HepG2 (cell line): ENCODE data around the gene NOTCH2.

ENCODE experiments used
- CTCF ChIP-seq: sonication (generic); formaldehyde crosslinking; IDR thresholded peaks from 2 replicates; pipeline ENCODE4 v1.5.0; 2020; ENCODE audit warnings: mild to moderate bottlenecking, missing genetic modification reagents, moderate library complexity
- FOSL2 ChIP-seq: sonication (generic); formaldehyde crosslinking; IDR thresholded peaks from 2 replicates; pipeline ENCODE4 v1.4.0; 2020; ENCODE audit warnings: missing genetic modification reagents
- SMAD1 ChIP-seq: sonication (generic); formaldehyde crosslinking; IDR thresholded peaks from 2 replicates; pipeline ENCODE4 v1.4.0; 2020; ENCODE audit warnings: missing genetic modification reagents, low read depth, mild to moderate bottlenecking, borderline replicate concordance
- TAF1 ChIP-seq: sonication (generic); formaldehyde crosslinking; IDR thresholded peaks from 2 replicates; pipeline ENCODE4 v1.4.0; 2020; ENCODE audit warnings: missing genetic modification reagents
- ZNF766 ChIP-seq: sonication (generic); formaldehyde crosslinking; IDR thresholded peaks from 2 replicates; pipeline ENCODE4 v1.5.0; 2020; ENCODE audit warnings: missing genetic modification reagents, borderline replicate concordance
- TF ChIP-seq, protein P1 (sequence below): sonication (generic); formaldehyde crosslinking; conservative IDR thresholded peaks from 2 replicates; pipeline ENCODE4 v1.8.0; 2022; ENCODE audit warnings: mild to moderate bottlenecking, moderate library complexity, missing genetic modification reagents

DNA sequence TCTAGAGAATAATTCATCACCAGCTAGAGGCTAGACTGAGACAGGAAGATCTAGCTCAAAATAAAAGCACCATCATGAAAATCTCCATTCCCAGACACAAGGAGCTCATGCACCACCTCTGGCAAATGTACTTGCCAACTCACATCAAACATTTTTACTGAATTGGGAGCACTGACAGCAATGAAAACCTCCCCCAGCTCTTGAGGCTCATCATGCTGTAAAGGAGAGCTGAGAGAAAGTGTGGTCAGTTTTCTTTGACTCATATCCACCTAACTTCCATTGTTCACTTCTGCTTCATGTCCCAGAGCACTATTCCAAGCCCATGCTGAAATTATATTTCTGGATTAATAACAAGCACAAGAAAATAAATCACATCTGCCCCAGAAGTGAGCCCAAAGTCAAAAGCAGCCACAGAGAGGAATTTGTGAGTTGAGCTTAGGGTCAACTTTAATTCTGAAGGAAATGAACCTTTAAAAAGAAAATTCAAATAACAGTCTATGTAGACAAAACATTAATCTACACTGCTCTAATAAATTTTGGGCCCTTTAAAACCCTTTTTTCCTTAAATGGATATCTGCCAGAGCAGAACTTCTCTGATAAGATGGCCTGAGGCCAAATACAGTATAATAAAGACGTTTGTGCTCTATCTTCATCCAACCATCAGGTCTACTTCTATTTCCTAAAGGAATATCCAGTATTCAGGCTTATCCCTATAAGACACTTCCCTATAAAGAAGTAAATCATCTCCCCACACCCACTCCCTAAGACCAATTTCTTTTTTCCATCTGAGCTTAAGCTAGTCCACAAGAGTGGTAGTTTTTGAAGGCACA, 87.3 kb downstream of the NOTCH2 start:
- TF ChIP-seq TAF1 (CRISPR knock-in tag) (no peak), CTCF (CRISPR knock-in tag) (no peak), SMAD1 (no peak), ZNF766 (CRISPR knock-in tag) (no peak), FOSL2 (CRISPR knock-in tag) (no peak)
- TF ChIP-seq, protein P1, sequence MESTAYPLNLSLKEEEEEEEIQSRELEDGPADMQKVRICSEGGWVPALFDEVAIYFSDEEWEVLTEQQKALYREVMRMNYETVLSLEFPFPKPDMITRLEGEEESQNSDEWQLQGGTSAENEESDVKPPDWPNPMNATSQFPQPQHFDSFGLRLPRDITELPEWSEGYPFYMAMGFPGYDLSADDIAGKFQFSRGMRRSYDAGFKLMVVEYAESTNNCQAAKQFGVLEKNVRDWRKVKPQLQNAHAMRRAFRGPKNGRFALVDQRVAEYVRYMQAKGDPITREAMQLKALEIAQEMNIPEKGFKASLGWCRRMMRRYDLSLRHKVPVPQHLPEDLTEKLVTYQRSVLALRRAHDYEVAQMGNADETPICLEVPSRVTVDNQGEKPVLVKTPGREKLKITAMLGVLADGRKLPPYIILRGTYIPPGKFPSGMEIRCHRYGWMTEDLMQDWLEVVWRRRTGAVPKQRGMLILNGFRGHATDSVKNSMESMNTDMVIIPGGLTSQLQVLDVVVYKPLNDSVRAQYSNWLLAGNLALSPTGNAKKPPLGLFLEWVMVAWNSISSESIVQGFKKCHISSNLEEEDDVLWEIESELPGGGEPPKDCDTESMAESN (CRISPR knock-in tag): no peak
